PC-9 (cell line): ENCODE results near the gene ACACB. TPM values are rescaled to one million over a fixed set of nuclear protein-coding genes. Genes with fewer than 3 reads are reported as not detected.

ENCODE experiments used
- BruUV-seq: library from RNA; stranded (reverse); fragments of 400-500 nt; replicated peaks from 2 replicates; lab custom pipeline; 2021; lab: Mats Ljungman, UMichigan
- CTCF ChIA-PET: fragments of 300-600 bp; sonication (Branson Sonifier 250); formaldehyde crosslinking; loops from one replicate; lab custom pipeline; 2022; ENCODE audit warnings: antibody characterized with exemption; lab: Charles Lee
- POLR2A ChIA-PET: fragments of 300-600 bp; sonication (Branson Sonifier 250); formaldehyde crosslinking; loops from one replicate; lab custom pipeline; 2022; ENCODE audit warnings: antibody characterized with exemption; ENCODE audit not compliant: unreplicated experiment; lab: Charles Lee
- DNase-seq, 2 experiments: peaks; one replicate each; pipeline versions ENCODE4 v3.0.0 to v3.0.0-alpha.2; 2015 to 2022; ENCODE audit warnings: mixed read lengths in 1 of 2
- H2AFZ ChIP-seq: fragments of 200-600 bp; sonication (generic); 2 replicates; pipeline ENCODE4 v1.8.1; 2017; ENCODE audit warnings: antibody characterized with exemption
- H3F3A ChIP-seq: fragments of 200-600 bp; sonication (generic); 2 replicates; pipeline ENCODE4 v1.8.1; 2017; ENCODE audit warnings: antibody characterized with exemption, mild to moderate bottlenecking, low read depth; ENCODE audit not compliant: insufficient read depth
- H3K27ac ChIP-seq: fragments of 200-600 bp; sonication (generic); 2 replicates; pipeline ENCODE4 v1.6.1; 2016; ENCODE audit warnings: mixed run types
- H3K27me3 ChIP-seq: fragments of 200-600 bp; sonication (generic); 2 replicates; pipeline ENCODE4 v1.6.1; 2016; ENCODE audit warnings: low read depth, mixed run types; ENCODE audit not compliant: insufficient read depth
- H3K36me3 ChIP-seq: fragments of 200-600 bp; sonication (generic); 2 replicates; pipeline ENCODE4 v1.6.1; 2016; ENCODE audit warnings: low read depth, mixed run types
- H3K4me1 ChIP-seq: fragments of 200-600 bp; sonication (generic); replicated peaks from 2 replicates; pipeline ENCODE4 v1.6.1; 2016; ENCODE audit warnings: mixed run types; ENCODE audit not compliant: insufficient read depth
- H3K4me2 ChIP-seq: fragments of 200-600 bp; sonication (generic); 2 replicates; pipeline ENCODE4 v1.6.1; 2017; ENCODE audit warnings: mixed run types
- H3K4me3 ChIP-seq: fragments of 200-600 bp; sonication (generic); 2 replicates; pipeline ENCODE4 v1.6.1; 2016; ENCODE audit warnings: mixed run types
- H3K79me2 ChIP-seq: fragments of 200-600 bp; sonication (generic); 2 replicates; pipeline ENCODE4 v1.6.1; 2017; ENCODE audit warnings: low read depth, mixed run types
- H3K9me2 ChIP-seq: fragments of 200-600 bp; sonication (generic); 2 replicates; pipeline ENCODE4 v1.8.1; 2017; ENCODE audit warnings: mild to moderate bottlenecking; ENCODE audit not compliant: insufficient read depth
- H3K9me3 ChIP-seq: fragments of 200-600 bp; sonication (generic); 2 replicates; pipeline ENCODE4 v1.8.1; 2016; ENCODE audit warnings: low read depth; ENCODE audit not compliant: insufficient read depth
- H4K20me1 ChIP-seq: fragments of 200-600 bp; sonication (generic); 2 replicates; pipeline ENCODE4 v1.8.1; 2017; ENCODE audit not compliant: insufficient read depth
- EZH2 ChIP-seq: fragments of 200-600 bp; sonication (generic); IDR thresholded peaks from 2 replicates; pipeline ENCODE4 v1.8.0; 2017; ENCODE audit warnings: antibody characterized with exemption, low read depth
- intact Hi-C: fragments of 100-400 bp; cut with micrococcal nuclease; formaldehyde crosslinking; loops from one replicate; pipeline ENCODE4 v1.10.0; 2022; ENCODE audit not compliant: unreplicated experiment
- total RNA-seq: library from RNA; stranded (reverse); gene quantifications from 2 replicates; pipeline ENCODE4 v1.2.3, GENCODE V29; 2021
- TF ChIP-seq, protein P1 (sequence below): fragments of 200-600 bp; sonication (generic); conservative IDR thresholded peaks from 2 replicates; pipeline ENCODE4 v1.6.1; 2017; ENCODE audit warnings: mixed run types, antibody characterized with exemption, mild to moderate bottlenecking, moderate library complexity

The ACACB gene
- total RNA-seq, 1 experiment from 2014 or later = 13.8 TPM

DNA sequence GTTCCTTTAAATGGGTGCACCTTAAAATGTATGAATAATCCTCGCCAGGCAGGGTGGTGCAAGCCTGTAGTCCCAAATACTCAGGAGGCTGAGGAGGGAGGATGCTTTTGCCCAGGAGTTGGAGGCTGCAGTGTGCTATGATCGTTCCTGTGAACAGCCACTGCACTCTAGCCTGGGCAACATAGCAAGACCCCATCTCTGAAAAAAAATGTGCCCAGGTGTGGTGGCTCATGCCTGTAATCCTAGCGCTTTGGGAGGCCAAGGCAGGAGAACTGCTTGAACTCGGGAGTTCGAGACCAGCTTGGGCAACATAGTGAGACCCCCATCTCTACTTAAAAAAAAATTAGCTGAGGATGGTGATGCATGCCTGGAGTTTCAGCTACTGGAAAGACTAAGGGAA lies 39.6 kb downstream of the ACACB start:
- no peak overlapping the region for H3K27ac ChIP-seq
- TF ChIP-seq, protein P1, sequence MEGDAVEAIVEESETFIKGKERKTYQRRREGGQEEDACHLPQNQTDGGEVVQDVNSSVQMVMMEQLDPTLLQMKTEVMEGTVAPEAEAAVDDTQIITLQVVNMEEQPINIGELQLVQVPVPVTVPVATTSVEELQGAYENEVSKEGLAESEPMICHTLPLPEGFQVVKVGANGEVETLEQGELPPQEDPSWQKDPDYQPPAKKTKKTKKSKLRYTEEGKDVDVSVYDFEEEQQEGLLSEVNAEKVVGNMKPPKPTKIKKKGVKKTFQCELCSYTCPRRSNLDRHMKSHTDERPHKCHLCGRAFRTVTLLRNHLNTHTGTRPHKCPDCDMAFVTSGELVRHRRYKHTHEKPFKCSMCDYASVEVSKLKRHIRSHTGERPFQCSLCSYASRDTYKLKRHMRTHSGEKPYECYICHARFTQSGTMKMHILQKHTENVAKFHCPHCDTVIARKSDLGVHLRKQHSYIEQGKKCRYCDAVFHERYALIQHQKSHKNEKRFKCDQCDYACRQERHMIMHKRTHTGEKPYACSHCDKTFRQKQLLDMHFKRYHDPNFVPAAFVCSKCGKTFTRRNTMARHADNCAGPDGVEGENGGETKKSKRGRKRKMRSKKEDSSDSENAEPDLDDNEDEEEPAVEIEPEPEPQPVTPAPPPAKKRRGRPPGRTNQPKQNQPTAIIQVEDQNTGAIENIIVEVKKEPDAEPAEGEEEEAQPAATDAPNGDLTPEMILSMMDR = no peak
- no peak for TF ChIP-seq EZH2
- no peaks in the 10 kb centered on the region for H3K79me2 ChIP-seq
- CTCF ChIA-PET = no interaction called here
- H4K20me1 ChIP-seq = 0 out of 2 replicates have a peak, but pooled peaks cover 5% of the 10 kb centered on the region
- intact Hi-C loops = no loop called here
- no peak overlapping the region for H3K4me2 ChIP-seq
- H3K9me3 ChIP-seq = no peaks in the 10 kb centered on the region
- DNase-seq = no peak
- H3K4me3 ChIP-seq = no peak overlapping the region
- H3K27me3 ChIP-seq = no peaks in the 10 kb centered on the region
- no peak overlapping the region for H2AFZ ChIP-seq
- no TSS peak for BruUV-seq
- no peaks in the 10 kb centered on the region for H3F3A ChIP-seq
- H3K9me2 ChIP-seq = no peaks in the 10 kb centered on the region
- 0 out of 2 replicates have a peak, but pooled peaks cover 5% of the 10 kb centered on the region for H3K4me1 ChIP-seq
- no peaks in the 10 kb centered on the region for H3K36me3 ChIP-seq
- POLR2A ChIA-PET = no interaction called here

DNA sequence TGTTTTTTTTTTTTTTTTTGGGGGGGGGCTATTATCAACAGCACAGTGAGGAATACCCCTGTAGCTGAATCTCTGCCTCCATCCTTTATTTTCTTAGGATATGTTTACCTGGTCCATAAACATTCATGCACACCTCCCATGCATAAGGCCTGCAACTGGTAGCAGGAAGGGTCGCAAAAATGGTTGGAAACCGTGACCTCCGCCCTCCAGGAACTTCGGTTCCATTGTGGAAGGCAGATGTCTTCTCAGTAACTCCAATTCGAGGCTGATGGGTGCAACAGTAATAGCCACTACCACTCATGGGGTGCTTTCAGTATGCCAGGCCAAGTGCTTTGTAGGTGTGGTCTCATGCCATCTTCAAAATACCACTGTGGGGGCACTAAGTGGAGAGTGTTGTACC lies 40.2 kb downstream of the ACACB start:
- Histone ChIP-seq H2AFZ (no peak overlapping the region), H3K36me3 (no peaks in the 10 kb centered on the region), H3K9me2 (no peaks in the 10 kb centered on the region), H3F3A (no peaks in the 10 kb centered on the region), H3K4me2 (no peak overlapping the region), H3K79me2 (no peaks in the 10 kb centered on the region), H3K4me3 (no peak overlapping the region), H4K20me1 (0 out of 2 replicates have a peak, but pooled peaks cover 5% of the 10 kb centered on the region), H3K4me1 (0 out of 2 replicates have a peak, but pooled peaks cover 5% of the 10 kb centered on the region), H3K9me3 (no peaks in the 10 kb centered on the region), H3K27me3 (no peaks in the 10 kb centered on the region), H3K27ac (no peak overlapping the region)
- intact Hi-C loops = no loop called here
- DNase-seq = no peak
- TF ChIP-seq, protein P1 = no peak
- no peak for TF ChIP-seq EZH2
- CTCF ChIA-PET = no interaction called here
- BruUV-seq = no TSS peak
- POLR2A ChIA-PET = no interaction called here

DNA sequence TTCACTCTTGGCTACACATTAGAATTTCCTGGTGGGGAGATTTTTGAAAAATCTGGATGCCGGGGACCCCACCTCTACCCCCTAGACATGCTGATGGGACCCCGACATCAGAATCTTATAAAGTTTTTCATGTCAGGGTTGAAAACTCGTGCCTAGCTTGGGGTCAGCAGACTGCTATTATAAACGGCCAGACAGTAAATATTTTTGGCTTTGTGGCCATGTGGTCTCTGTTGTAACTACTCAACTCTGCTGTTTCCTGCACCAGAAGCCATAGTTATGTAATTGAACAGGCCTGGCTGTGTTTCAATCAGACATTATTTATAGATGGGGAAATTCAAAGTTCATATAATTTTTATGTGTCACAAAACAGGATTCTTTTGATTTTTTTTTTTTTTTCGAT lies 41.6 kb downstream of the ACACB start:
- DNase-seq = no peak
- Histone ChIP-seq H3K79me2 (no peaks in the 10 kb centered on the region), H4K20me1 (0 out of 2 replicates have a peak, but pooled peaks cover 5% of the 10 kb centered on the region), H3K4me3 (no peak overlapping the region), H3K9me3 (no peaks in the 10 kb centered on the region), H3K9me2 (no peaks in the 10 kb centered on the region), H3K4me2 (no peak overlapping the region), H3K4me1 (0 out of 2 replicates have a peak, but pooled peaks cover 5% of the 10 kb centered on the region), H3K27ac (no peak overlapping the region), H3F3A (no peaks in the 10 kb centered on the region), H3K27me3 (no peaks in the 10 kb centered on the region), H3K36me3 (no peaks in the 10 kb centered on the region), H2AFZ (no peak overlapping the region)
- TF ChIP-seq EZH2 = no peak
- TF ChIP-seq, protein P1 = no peak
- POLR2A ChIA-PET = no interaction called here
- intact Hi-C loops = no loop called here
- BruUV-seq = no TSS peak
- CTCF ChIA-PET = interaction anchor here (0.7 kb wide), 1 partner anchor 675 kb away, joined by 12 read pairs; no protein-coding TSS in a partner anchor
